SK-N-MC (cell line): ENCODE measurements around the gene MAP3K7.

Experiments used
- EZH2 ChIP-seq: fragments of 200-600 bp; sonication (generic); IDR thresholded peaks from one replicate; pipeline ENCODE4 v1.6.1; 2017; ENCODE audit warnings: antibody characterized with exemption
- FOXP2 ChIP-seq: optimal IDR thresholded peaks from 2 replicates; pipeline ENCODE3; 2011; ENCODE audit warnings: mild to moderate bottlenecking, moderate library complexity; ENCODE audit not compliant: insufficient read depth; ENCODE audit errors: extremely low read length, control extremely low read depth
- POLR2AphosphoS5 ChIP-seq: IDR thresholded peaks from 2 replicates; pipeline ENCODE4 v1.6.1; 2012; ENCODE audit warnings: mild to moderate bottlenecking, low read depth, low read length, borderline replicate concordance

DNA sequence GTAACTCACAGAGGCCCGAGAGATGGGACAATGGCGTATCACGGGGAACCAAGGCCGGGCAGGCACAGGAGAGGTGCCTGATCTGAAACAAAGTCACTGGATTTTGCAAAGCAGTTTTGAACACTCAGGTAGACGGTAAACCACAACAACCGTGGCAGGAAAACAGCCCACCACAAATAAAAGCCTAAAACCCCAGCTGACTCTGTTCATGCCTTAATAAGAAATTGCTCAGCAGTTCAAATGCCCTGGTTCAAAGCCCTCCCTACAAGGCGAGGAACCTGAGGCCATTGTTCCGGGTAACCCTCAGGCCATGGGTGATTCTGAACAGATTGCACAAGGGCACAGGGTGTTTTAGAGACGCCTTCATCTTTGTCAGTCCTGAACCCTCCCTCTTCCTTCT, 114.2 kb downstream of the MAP3K7 start:
- TF ChIP-seq EZH2 = no peak
- no peak for TF ChIP-seq POLR2AphosphoS5
- TF ChIP-seq FOXP2 = no peak
